Uterine smooth muscle cell (primary cell): ENCODE data around the gene DDC. TPM values are rescaled to one million over a fixed set of nuclear protein-coding genes. Genes with fewer than 3 reads are reported as not detected.

Source experiments
- total RNA-seq: library from RNA; depleted of rRNA; stranded (reverse); fragments of >200 nt; gene quantifications from 2 replicates; pipeline ENCODE4 v1.2.3, GENCODE V29; 2014

DDC gene, protein sequence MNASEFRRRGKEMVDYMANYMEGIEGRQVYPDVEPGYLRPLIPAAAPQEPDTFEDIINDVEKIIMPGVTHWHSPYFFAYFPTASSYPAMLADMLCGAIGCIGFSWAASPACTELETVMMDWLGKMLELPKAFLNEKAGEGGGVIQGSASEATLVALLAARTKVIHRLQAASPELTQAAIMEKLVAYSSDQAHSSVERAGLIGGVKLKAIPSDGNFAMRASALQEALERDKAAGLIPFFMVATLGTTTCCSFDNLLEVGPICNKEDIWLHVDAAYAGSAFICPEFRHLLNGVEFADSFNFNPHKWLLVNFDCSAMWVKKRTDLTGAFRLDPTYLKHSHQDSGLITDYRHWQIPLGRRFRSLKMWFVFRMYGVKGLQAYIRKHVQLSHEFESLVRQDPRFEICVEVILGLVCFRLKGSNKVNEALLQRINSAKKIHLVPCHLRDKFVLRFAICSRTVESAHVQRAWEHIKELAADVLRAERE
- not detected in 2 replicates for total RNA-seq

GRCh38 chr7:50564640-50565558 is at the start of gene DDC:
TSS of gene DDC (minus strand) at chr7:50565405. CDS start at chr7:50544085, 21,320 bp downstream.

DNA sequence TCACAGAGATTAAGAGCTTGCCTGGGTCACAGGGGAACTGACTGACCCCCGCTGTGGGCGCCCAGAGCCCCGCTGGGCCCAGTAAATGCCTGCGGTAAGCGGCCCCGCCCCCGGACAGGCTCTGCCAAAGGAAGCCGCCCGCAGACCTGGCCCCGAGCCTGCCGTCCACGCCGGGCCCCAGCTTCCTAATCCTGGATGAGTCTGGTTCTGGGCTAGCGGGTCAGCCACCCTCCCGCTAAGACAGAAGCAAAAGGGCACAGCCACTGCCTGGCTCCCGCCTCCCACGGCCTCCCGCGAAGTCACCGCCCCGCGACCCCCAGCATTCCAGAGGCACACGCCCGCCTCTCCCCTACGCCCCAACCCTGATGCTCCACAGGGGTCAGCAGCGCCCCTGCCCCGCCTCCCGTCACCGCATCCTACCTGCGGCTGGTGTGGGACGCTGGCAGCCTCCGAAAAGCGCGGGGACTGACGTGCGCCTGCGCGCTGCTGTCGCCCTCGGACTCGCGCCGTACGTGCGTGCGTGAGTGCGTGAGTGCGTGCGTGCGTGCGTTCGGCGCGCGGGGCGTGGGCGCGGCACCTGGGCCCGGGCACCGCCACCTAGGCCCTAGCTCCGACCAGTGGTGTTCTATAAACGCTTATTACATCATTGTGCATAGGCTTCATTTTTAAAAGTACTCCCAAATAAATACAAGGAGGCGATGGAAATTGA is 115.2 kb downstream of the DDC start, which contains the start of gene FIGNL1:
FIGNL1 (minus strand) TSS at position 470 of the 709 bp plus-strand sequence. CDS start 3,063 bp downstream, outside the sequence.

Other genes with a start within 250 kb of the DDC start
- gene FIGNL1, start 115.1 kb downstream of the DDC start, total RNA-seq = 20.7 and 36.1 TPM in 2 replicates
- gene GRB10, start 217.5 kb upstream of the DDC start, total RNA-seq = 34.5 and 60.1 TPM in 2 replicates